GM18502 (cell line): ENCODE data around the gene CDRT4.

Experiments
- ATAC-seq: cut with Tn5 transposase; IDR thresholded peaks from one replicate; pipeline ENCODE4 v1.9.1; 2021; ENCODE audit warnings: mild to moderate bottlenecking; ENCODE audit not compliant: unreplicated experiment, poor library complexity

Gene CDRT4

DNA sequence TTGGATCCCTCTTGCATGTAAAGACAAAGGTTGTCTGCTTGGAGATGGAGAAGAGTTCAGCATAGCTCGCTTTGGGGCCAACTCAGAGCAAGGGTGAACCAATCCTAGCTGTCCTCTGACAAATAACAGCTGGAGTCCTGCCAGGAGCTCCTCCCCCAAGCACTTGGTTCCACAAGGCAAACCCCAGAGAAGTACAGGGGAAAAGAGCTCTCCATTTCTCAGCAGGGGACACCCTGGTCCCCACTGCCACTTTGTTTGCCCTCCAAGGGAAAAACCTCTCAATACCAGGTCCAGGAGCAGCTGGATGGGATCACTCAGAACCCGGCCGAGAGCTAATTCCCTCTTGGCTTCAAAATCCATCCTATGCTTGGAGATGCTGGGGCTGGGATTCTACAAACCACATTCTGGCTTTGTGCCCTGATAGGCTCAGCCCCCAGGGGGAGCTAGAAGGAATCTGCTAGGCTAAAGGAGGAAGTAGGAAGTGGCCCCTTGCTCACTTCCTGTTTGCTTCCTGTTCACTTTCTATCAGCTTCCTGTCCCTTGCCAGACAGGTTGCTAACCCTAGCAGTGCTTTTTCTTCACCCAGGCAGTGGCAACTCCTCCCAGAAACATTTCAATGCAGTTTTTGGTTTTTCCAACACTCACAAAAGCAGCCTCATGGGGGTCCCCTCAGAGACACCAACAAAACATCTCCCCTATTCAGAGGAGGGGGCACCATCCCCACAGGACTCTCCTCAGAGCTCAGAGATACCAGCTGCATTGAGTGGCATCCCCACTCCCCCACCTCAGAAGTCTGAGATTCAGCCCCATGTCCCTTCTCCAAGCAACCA is 30.7 kb downstream of the CDRT4 start:
- ATAC-seq, result no peak

DNA sequence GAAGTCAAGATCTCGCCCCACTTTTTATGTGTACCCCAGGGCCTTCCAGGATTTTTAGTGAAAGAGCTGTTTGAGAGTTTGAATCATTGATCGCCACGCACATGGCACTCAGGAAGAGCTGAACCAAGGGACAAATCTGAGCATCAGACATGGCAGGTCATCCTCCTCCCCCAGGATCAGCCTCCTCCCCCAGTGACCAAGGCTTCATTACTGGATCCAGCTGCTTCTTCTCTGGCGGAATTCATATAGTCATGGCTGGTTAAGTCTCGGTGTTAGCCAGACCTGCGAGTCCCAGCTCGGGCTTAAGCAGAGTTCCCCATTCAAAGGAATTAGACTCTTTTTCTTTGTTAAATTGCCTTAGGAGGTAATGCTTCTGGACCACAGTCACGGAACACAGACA is 32.5 kb downstream of the CDRT4 start:
- no peak for ATAC-seq

DNA sequence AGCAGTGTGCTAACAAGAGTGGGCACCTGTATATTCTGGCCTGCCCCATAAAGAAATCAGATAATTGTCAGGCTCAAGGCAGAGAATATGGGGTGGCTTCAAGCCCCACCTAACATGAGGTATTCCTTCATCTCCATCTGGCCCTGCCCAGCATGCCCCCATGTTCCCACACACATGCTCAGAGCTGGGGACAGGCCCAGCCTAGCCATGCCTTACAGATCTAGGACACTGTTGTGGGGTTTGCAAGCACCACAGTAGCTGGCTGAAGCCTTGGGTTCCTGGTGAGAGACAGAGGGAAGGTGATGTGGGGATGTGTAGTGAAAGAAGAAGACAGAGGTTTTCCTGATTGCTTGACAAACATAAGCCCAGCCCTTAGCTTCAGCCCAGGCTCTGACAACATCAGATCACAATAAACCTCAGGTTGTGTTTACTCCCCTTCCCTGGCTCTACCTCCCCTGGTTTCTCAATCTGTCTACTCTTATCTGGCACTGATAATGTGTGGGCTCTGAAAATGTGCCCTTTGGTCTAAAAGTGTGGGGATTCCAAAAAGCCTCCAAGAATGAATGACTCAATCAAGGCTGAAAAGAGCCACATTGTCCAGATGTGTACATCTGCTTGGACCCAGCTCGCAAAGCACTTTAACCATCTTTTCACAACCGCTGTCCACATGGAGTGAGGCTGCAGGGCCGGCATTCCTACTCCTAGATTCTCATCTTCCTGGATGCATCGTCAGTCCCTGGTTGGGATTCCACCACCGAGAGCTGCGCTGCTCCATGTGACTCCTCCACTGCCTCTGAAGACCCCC is 34.4 kb downstream of the CDRT4 start:
- no peak for ATAC-seq

DNA sequence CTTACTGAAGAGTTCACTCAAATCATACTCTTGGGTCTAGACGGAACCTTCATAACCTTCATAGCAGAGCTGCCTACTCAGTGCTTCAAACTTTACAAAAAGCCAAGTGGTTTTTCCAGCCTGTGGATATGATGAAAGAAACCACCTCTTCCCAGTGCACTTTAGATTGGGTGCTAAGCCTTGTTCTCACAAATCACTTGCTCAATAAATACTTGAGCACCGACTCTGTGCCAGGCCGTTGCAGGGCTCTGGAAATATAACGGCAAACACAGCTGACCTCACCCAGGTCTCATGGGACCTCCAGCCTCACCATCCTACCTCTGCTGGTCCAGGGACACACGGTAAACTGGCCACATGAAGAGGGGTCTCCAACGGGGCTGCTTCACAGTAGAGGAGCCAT is 35.7 kb downstream of the CDRT4 start:
- ATAC-seq, result no peak

DNA sequence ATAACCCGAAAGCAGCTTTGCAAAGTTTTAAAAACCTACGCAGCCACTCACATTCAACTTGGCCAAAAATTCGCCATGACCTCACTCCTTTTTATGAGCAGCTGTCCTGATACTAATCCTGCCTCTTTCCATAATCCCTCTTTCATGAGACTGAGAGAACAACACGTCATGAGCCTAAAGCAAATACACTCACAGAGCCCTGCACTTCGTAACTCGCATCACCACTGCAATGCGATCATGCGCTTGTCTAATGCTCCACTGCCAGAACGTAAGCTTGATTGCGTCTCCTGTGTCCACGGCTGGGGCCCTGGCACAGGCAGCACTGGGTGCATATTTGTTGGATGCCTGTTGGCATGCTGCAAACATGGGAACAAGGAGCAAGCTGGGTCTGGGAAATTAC is 36.2 kb downstream of the CDRT4 start:
- ATAC-seq, result no peak

DNA sequence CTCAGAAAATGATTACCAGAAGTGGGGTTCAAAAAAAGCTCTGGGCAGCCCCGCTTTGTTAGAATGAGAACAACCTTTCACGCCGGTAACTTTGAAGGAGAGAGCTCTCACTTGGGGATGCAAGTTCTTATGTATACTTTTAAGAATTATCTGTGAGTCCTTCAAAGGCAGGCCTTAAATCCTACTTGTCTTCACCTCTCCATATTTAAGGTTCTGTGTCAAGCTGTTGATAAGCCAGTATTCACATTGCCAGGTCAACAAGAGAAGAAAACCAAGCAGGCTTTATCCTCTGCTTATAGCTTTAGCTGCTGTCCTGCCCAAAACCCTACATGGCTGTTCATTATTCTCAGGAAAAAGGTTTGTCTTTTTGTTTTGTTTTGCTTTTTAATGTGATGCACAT is 42.9 kb downstream of the CDRT4 start:
- no peak for ATAC-seq

DNA sequence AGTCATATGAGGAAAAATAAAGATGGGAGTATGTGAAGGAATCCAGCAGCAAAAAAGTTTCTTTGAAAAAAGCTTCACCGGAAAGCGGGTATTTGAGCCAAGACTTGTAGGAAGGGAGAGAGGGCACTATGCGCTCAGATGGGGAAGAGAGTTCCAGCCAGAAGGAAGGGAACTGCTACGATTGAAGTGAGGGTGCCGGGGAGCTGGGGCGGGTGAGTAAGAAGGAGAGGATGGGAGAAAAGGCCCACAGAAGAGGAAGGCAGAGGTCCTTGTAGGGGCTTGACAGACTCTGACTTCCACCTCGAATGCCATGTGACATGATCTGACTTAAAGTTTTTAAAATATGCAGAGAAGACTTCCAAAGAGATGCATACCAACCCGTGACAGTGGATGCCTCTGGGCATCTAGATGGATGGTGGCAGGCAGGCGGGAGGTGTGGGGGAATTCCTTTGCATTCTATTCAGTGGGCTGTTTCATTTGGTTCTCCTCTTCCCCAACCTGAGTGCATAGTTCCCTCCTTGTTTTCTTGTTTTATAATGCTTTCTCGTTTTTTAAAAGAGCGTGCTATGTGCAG is 44.9 kb downstream of the CDRT4 start:
- ATAC-seq, result no peak

DNA sequence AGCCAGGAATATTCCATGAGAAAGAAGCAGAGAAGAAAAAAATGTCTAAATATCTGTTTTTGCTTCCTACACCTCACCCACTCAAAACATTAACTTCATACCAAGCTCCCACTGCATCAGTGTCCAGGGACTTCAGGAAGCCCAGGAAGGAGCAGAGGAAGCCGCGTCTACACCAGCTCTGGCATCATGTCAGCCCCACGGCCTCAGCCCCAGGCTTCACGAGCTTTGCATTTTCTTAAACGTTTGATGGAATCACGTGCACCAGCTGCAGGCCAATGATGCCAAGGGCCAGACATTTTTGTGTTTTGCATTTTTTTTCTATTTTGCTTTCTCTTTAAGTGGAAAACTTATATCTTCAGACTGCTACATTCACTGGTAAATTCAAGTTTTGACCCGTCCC is 48.6 kb downstream of the CDRT4 start:
- no peak for ATAC-seq

DNA sequence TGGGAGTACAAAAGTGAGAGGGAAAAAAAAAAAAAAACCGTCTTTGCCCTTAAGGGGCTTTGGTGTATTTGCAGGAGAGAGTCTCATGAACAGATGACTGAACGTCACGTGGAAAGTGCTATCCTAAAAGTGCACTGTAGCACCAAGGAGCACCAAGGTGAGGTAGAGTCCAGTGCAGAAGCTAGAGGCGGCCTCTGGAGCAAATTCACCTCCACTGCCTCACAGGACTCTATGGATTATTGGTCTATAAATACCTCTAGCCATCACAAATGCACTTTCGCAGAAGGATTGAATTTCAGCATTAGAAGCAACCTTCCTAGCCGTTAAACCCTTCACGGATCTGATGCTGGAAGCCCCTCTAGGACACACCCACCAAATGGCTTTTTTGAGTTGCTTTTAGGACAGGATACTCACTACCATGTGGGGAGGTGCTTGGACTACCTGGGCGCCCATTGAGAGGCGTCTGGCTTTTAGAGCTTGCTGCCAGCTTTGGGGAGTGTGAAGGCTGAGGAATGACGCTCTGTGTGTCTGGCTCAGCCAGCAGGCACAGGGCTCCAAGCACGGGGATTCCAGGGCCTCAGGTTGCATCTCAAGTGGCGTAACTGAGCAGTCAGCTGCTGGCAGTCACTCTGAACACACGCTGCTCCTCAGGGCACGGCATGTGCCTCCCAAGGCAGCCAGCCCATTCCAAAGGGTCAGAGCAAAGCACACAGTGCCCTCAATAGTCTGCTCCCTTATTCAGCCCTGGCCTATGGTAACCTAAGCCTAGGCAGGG is 52.7 kb downstream of the CDRT4 start:
- ATAC-seq, result no peak

DNA sequence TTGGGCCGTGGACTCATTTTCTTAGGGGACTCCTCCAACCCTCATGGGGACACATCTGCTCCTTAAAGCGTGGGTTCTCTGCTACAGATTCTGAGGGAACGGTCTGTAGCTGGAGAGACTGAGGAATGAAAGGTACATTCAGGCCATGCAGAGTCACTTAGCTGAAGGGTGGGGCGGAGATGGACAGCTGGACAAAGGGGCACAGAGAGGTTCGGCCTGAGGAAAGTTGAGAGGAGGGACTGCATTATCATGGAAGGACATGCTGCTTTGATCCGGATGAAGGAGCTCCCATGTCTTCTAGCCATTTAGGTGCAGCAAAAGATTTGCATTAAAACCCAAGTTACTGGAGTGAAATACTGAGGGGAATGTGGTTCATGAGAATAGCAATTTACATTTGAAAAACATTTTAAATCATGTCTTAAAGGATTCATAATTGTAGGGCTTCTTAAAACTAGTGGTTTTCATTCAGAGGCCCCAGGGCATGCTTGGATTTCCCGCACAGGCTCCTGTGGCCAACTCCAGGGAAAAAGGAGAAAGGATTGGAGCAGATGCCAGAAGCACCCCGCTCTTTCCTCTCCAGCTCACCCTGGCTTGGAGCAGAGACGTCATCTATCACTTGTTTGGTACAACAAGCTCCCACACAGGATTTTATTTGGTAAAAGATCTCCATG is 54.2 kb downstream of the CDRT4 start:
- ATAC-seq, result no peak

DNA sequence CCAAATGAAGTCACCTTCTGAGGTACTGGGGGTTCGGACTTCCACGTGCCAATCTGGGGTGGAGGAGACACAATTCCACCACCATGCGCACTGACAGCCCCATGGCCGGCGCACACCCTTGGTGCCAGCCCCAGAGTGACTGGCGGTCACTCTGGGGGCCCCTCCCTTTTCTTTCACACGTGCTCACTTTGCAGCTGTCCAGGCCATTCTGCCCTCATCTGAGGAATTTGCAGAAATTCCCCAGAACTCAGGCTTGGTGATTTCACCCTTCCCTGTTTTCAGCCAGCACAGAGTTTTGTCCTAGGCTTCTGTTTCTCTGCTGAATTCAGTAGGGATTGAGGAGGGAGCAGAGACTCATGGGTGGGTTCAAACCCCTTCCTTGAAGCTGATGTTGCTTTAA is 54.8 kb downstream of the CDRT4 start:
- ATAC-seq, result no peak

DNA sequence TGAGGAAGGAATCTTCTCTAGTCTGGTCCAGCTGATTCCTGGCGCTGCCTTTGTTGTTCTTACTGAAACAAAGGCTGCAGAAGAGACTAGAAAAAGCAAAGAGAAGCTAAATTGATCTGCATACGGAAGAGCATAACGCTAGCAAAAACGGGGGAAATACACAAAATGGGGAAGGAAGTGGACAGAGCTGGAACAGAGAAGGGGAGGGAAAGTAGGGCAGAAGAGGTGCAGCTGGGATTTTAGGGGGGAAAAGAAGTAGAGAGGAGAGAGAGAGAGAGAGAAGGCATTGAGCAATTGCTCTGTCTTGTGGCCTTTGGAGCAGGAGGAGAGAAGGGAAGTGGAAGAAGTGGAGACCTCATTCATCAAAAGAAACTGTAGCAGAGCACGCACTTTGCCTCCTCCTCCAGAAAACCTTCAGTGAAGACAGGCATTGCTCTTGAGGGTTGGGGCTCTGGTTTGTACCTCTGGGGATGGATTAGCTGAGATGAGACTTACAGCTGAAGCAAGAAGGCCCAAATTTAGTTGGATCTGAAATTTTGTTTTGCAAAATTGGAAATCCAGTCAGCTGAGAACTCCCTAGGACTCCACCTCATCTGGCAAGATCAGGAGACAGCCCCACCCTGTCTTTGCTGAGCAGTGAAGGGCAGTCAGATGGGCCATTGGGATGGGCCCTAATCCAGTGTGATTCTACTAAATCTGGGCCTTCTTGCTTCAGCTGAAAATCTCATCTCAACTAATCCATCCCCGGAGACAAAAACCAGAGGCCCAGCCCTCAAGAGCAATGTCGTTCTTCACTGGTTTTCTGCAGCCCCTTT is 55.8 kb downstream of the CDRT4 start:
- ATAC-seq, result no peak

DNA sequence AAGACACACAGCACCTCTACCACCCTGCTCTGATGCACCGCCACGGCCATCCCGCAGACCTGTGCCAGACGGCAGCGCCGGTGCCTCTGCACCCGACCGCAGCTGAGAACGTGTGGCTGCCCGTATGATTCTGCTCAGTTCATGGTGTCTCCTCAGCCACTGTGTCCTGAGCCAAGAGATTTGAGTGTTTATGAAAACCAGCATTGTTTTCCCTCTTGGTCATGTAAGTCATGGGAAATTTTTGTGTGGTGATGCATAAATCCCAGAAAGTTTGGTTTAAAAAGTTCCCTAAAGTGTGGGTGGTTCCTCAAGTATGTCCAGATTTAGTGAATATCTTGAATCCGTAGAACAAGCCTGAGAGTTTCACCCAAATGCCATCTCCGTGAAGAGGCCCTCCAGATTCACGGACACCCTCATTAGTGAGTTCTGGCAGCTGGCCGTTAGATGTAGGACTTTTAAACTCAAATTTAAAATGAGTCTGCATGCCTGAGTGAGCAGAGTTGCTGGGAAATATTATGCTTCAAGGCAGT is 57.6 kb downstream of the CDRT4 start:
- no peak for ATAC-seq

DNA sequence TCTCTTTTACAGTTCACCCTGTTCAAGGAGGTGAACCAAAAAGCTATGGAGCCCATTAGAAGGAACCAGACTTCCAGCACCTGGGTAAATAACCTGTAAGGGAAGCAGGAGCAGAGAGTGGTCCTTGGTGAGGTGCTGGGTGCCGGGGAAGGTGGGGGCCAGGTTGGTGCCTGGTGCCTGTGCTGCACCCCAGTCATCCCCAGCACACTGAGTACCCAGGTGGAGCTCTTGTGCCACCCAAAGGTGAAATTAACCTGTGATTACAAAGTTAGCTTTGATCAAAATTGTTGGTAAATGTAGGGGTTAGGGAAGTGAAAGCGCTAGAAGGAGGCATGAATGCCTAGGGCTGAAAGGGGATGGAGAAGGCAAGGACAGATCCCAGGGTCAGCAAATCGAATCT is 58.6 kb downstream of the CDRT4 start:
- no peak for ATAC-seq

DNA sequence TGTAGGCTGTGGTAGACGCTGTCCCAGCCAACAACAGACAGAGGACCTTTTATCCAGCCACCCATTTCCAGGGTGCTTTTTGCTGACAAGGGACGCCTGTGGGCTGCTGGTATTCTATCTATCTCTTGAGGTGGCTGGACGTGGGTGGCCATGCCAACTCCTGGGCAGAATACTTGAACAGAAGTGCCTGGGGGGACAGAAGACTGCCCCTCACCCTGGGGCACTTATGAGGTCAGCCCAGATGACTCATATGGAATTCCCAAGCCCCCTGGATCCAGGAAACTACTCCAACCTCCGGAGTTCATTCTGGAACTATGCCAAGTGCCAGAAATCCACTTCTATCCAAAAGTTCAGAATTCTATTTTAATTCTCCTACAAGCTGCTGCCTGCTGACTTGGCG is 61.3 kb downstream of the CDRT4 start:
- no peak for ATAC-seq

DNA sequence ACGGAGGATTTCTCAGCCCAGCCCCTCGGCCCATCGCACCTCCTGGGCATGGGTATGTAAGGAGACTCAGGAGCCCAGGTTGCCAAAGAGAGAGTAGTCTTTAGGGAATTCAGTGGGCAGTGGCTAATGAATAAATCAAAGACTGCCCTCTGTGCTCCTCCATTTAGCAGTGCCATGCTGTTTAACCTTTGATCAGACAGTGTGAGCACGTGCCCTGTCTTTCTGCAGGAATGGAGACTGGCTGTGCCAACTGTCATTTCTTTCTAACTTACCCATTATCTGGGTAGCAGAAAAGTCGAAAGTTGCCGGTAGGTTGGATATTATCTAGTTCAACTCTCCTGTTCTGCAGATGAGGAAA is 62.4 kb downstream of the CDRT4 start:
- ATAC-seq, result no peak

DNA sequence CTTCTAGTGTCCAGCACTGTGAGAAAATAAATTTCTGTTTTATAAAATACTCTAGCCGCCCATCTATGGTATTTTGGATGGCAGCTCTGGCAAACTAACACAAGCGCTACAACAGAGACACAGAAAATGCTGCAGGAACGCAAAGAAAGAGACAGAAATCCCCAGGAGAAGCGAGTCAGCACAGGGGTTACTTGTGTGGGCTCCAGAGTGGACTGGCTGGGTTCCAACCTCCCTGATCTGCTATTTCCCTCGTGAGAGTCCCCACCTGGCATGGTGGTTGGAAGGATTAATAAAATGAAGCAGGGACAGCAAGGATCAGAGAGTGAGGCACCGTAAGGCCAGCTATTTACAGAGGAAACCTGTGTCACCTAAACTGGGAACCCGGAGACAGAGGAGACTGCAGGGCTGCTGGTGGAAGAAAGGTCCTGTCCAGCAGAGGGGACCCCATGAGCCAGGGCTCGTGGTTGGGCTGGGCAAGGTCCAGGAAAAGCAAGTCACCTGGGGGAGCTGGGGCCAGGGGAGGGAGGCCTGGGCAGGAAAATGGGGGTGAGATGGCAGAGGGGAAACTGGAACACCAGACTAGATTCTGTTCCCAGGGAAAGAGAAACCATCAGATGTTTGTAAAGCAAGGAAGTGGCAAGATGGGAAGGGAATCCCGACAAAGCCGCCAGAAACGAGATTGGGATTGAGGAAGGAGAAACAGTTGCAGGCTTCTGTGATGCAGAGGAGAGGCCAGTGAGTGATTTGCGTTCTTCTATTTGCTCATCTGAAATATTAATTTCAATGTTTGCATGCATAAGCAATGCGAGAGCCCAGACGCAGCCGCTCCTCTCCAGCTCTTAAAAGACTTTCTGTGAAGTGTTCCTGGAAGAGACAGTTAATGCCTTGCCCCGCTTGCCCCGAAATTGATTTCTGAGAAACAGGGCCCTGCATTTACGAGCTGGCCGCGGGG is 63.0 kb downstream of the CDRT4 start:
- ATAC-seq, result no peak

DNA sequence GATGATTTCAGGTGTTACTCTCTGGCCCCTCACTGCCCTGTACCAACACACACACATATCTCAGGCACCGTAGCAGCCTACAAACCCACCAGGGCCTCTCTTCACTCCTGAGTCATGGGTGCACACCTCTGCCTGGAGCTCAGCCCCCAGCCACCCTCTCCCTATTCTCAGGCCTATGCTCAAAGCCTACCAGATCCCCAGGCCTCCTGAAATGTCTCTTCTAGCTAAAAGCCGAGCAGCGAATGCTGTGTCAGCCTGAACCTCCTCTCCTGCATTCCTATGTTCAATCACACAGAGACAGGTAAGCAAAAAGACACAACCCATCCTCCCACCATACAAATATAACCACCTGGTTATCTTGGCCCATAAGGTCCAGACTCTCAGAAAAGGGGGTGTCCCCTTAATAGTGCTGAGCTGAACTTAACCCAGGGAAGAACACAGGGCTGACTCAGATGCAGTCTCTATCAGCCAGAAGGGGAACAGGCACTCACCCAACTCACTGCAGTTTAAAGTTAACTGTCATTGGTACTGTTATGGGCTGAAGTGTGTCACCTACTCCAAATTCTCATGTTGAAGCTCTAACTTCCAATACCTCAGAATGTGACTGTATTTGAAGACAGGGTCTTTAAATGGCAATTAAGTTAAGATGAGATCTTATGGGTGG is 64.0 kb downstream of the CDRT4 start:
- ATAC-seq, result no peak
